Measurements from ENCODE around the gene SCN8A. TPM values are rescaled to one million over a fixed set of nuclear protein-coding genes. Genes with fewer than 3 reads are reported as not detected.
A peak's percentile ranks its signal among the peaks of the same experiment; 100 is the strongest.

SCN8A gene
- total and polyA plus RNA-seq, 2 donors (not counting 3 experiments of a cell fraction or from before 2014, with no cell fraction given), result 9.4 to 20.4 TPM

DNA sequence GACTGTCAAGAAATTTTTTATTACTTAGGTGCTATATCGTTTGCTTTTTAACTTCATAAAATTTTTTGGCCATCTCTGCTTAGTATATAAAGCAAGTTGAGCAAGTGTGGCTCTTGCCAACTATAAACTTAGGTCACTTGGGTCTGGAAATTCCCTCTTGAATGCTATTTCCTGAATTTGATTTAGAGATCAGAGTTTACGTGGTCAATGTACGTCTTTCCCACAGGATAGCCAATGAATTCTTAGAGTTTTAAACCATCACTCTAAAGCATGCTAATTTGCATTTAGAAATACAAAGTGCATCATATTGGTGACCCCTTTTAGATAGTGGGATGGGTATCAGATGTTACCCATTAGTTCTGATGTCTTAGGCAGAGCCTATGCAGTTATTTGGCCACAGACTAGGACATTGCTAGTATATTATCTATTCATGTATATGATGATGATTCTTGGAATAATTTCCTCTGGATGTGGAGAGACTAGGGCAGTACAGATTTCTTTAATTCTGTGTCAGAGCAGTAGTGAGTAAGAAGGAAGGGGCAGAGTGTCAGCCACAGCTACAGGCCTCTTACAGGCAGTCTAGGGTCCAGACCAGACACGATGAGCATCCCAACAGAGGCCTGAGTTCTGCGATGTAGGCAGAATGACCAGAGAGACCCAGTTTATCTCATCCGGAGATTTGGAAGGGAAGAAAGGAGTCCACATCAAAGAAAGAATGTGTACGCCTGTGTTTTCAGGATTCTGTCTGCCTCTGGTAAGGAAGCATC lies 30.3 kb downstream of the SCN8A start:
- H3K9ac ChIP-seq (replicated peaks; ENCODE audit: extremely low read depth, insufficient read depth, low read length), result no peak overlapping the region

More for the DNA sequence above, 30.3 kb downstream of the SCN8A start:
- Histone ChIP-seq H4K20me1 (replicated peaks; ENCODE audit: control insufficient read depth, extremely low read depth, insufficient read depth, low read length) (no peaks in the 10 kb centered on the region), H3K27ac (ENCODE audit: insufficient read depth, low read depth, low read length) (no peak overlapping the region), H3K36me3 (ENCODE audit: control insufficient read depth in 2 of 2, extremely low read depth in 1 of 2, insufficient read depth in 2 of 2, low read length in 2 of 2) (no peaks in the 10 kb centered on the region), H3K79me2 (ENCODE audit: control insufficient read depth, insufficient read depth, low read length) (no peaks in the 10 kb centered on the region), H3K4me2 (ENCODE audit: insufficient read depth, low read length) (no peak overlapping the region), H3K4me3 (replicated peaks in 1 of 3; ENCODE audit: insufficient read depth in 1 of 3, low read depth in 1 of 3, low read length in 3 of 3) (no peak overlapping the region), H2AFZ (ENCODE audit: low read depth, low read length) (no peak overlapping the region), H3K9me3 (replicated peaks; ENCODE audit: control insufficient read depth, insufficient read depth, low read length) (no peaks in the 10 kb centered on the region), H3K9me1 (replicated peaks; ENCODE audit: control insufficient read depth, extremely low read depth, insufficient read depth, low read length) (no peaks in the 10 kb centered on the region), H3K4me1 (ENCODE audit: control insufficient read depth, extremely low read depth, insufficient read depth, low read length) (peaks cover 4% of the 10 kb centered on the region), H3K27me3 (ENCODE audit: control insufficient read depth in 2 of 2, insufficient read depth in 2 of 2, low read length in 2 of 2) (no peaks in the 10 kb centered on the region)
- POLR2A ChIA-PET, result no interaction called here
- CTCF ChIA-PET, result no interaction called here
- TF ChIP-seq GATA2 (IDR thresholded peaks at IDR 0.05; ENCODE audit: insufficient read depth, insufficient read length, low read depth, low read length) (no peak), POLR2A (IDR thresholded peaks at IDR 0.05; ENCODE audit: low read depth, low read length) (no peak), POLR2AphosphoS5 (IDR thresholded peaks at IDR 0.05; ENCODE audit: insufficient read depth, low read depth, low read length) (no peak), MYC (IDR thresholded peaks at IDR 0.05; ENCODE audit: low read depth, low read length) (no peak), FOS (IDR thresholded peaks at IDR 0.05; ENCODE audit: borderline replicate concordance, insufficient read depth, low read length) (no peak), EZH2 (IDR thresholded peaks at IDR 0.05; ENCODE audit: borderline replicate concordance, low read depth, low read length, severe bottlenecking) (no peak)
- TF ChIP-seq, protein P1, sequence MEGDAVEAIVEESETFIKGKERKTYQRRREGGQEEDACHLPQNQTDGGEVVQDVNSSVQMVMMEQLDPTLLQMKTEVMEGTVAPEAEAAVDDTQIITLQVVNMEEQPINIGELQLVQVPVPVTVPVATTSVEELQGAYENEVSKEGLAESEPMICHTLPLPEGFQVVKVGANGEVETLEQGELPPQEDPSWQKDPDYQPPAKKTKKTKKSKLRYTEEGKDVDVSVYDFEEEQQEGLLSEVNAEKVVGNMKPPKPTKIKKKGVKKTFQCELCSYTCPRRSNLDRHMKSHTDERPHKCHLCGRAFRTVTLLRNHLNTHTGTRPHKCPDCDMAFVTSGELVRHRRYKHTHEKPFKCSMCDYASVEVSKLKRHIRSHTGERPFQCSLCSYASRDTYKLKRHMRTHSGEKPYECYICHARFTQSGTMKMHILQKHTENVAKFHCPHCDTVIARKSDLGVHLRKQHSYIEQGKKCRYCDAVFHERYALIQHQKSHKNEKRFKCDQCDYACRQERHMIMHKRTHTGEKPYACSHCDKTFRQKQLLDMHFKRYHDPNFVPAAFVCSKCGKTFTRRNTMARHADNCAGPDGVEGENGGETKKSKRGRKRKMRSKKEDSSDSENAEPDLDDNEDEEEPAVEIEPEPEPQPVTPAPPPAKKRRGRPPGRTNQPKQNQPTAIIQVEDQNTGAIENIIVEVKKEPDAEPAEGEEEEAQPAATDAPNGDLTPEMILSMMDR (IDR thresholded peaks at IDR 0.05; ENCODE audit: extremely low read depth in 1 of 2, insufficient read depth in 1 of 2, low read depth in 1 of 2, low read length in 2 of 2), result no peak
- peak; percentile 66 for DNase-seq (ENCODE audit: low read depth, low spot score)
- dilution Hi-C loops (cut with MboI; ENCODE audit: extremely low pct_ligation_motif_present, low sequenced_read_pairs) (no loop called here), intact Hi-C loops (cut with micrococcal nuclease) (no loop called here)
- FAIRE-seq, result no peak
- BruUV-seq (replicated peaks), result no TSS peak

Data from endothelial cell of umbilical vein (primary cell).